ENCODE results near the gene GRIK4. TPM values are rescaled to one million over a fixed set of nuclear protein-coding genes. Genes with fewer than 3 reads are reported as not detected.
A peak's percentile ranks its signal among the peaks of the same experiment; 100 is the strongest.

Gene GRIK4
- total and polyA plus RNA-seq, 9 of the 15 experiments (the other 6 are each of a cell fraction or from before 2014, with no cell fraction given), result not detected

GRCh38 chr11:121023848-121024751 is 512.6 kb downstream of the GRIK4 start, which contains the start of gene TBCEL (continued):
- TF ChIP-seq GMEB1 (CRISPR knock-in tag; IDR thresholded peaks at IDR 0.05) (peak; percentile 96), YBX1 (IDR thresholded peaks at IDR 0.05) (no peak), ARHGAP35 (IDR thresholded peaks at IDR 0.05; ENCODE audit: partially characterized antibody) (no peak), JUNB (CRISPR knock-in tag; conservative IDR thresholded peaks at IDR 0.05) (no peak), PBX2 (CRISPR knock-in tag; IDR thresholded peaks at IDR 0.05; ENCODE audit: low read depth) (no peak), PBX2 (tag; conservative IDR thresholded peaks at IDR 0.05; ENCODE audit: low read depth) (no peak), DMBX1 (CRISPR knock-in tag; IDR thresholded peaks at IDR 0.05; ENCODE audit: borderline replicate concordance) (no peak), STAG1 (CRISPR knock-in tag; IDR thresholded peaks at IDR 0.05; ENCODE audit: borderline replicate concordance) (no peak), SRSF3 (IDR thresholded peaks at IDR 0.05; ENCODE audit: insufficient read depth, low read length) (no peak), VEZF1 (CRISPR knock-in tag; IDR thresholded peaks at IDR 0.05) (peak; percentile 95), NFIX (CRISPR knock-in tag; IDR thresholded peaks at IDR 0.05; ENCODE audit: low read depth) (no peak), HDGF (IDR thresholded peaks at IDR 0.05) (no peak), PYGO2 (tag; IDR thresholded peaks at IDR 0.05) (no peak), PTTG1 (tag; IDR thresholded peaks at IDR 0.05; ENCODE audit: low read depth) (no peak), TGIF2 (CRISPR knock-in tag; IDR thresholded peaks at IDR 0.05) (no peak), HOMEZ (CRISPR knock-in tag; IDR thresholded peaks at IDR 0.05) (no peak), GTF2F1 (IDR thresholded peaks at IDR 0.05; ENCODE audit: low read depth, low read length) (no peak), GTF2B (IDR thresholded peaks at IDR 0.05; ENCODE audit: extremely low read depth, insufficient read length) (no peak), KLF16 (IDR thresholded peaks at IDR 0.05) (no peak), CXXC5 (CRISPR knock-in tag; IDR thresholded peaks at IDR 0.05) (peak; percentile 95), TARDBP (IDR thresholded peaks at IDR 0.05) (no peak)

Measured in K562 (cell line).